Transverse colon (tissue), 4 donors: ENCODE results near the gene CTDP1.

Experiments
- CTCF ChIP-seq, 5 experiments: fragments of 200-600 bp in 3 of 5; fragments of 450-650 bp in 2 of 5; sonication (generic) in 3 of 5; IDR thresholded peaks; 1 replicate in 2 of 5; 2 replicates in 3 of 5; pipeline ENCODE4 v1.5.1; 2016 to 2017; ENCODE audit warnings: antibody characterized with exemption in 5 of 5, inconsistent platforms in 3 of 5, mild to moderate bottlenecking in 2 of 5, moderate library complexity in 1 of 5
- EP300 ChIP-seq: sonication (generic); formaldehyde crosslinking; IDR thresholded peaks from one replicate; pipeline ENCODE4 v1.6.1; 2017; ENCODE audit warnings: antibody characterized with exemption, low read depth
- POLR2A ChIP-seq: fragments of 450-650 bp; IDR thresholded peaks from one replicate; pipeline ENCODE4 v1.6.1; 2016; ENCODE audit warnings: antibody characterized with exemption, mild to moderate bottlenecking, moderate library complexity
- POLR2AphosphoS5 ChIP-seq, 3 donors: sonication (generic); formaldehyde crosslinking; IDR thresholded peaks; one replicate each; pipeline ENCODE4 v1.6.1; 2016; ENCODE audit warnings: antibody characterized with exemption in 3 of 3

- TF ChIP-seq CTCF (IDR thresholded peaks at IDR 0.05) = no peak
- TF ChIP-seq POLR2AphosphoS5 (IDR thresholded peaks at IDR 0.05) = no peak
- no peak for TF ChIP-seq EP300
- no peak for TF ChIP-seq POLR2A
These were observed 15.0 kb upstream of the CTDP1 start for GRCh38 chr18:79664525-79665125.
